Measurements from ENCODE around the gene METTL24.
"Not testable (repeated sequence)": the region's sequence is repeated elsewhere in the genome, so short reads cannot be mapped to it uniquely, and the experiment has no call there.

The METTL24 gene

GRCh38 chr6:110359556-110359955 is 1.4 kb upstream of the METTL24 start:
- no peak for DNase-seq

GRCh38 chr6:110358553-110359160 is 508 bp upstream of the METTL24 start:
- no peak for DNase-seq

- no peak for DNase-seq
These were observed 868 bp downstream of the METTL24 start for GRCh38 chr6:110357298-110357663.

DNA sequence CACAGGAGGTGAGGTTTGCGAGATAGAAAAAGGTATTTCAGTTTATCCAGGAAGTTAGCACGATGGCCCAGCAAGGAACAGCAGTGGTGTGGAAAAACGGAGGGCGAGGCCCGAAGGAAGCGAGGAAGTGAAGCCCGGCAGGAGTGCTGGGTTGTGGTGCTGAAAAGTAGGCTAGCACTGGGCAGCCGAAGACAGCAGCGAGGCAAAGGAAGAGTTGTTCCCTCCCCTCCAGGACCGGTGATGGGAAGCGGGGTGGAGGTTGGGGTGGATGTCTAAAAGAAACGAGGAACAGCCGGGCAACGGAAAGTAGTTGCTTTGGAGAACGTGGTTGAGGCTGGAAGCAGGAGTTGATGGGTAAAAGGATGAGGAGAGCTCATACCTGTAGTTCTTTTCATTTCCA is 1.4 kb downstream of the METTL24 start:
- DNase-seq: no peak

GRCh38 chr6:110355727-110356126 is 2.4 kb downstream of the METTL24 start:
- DNase-seq: no peak

DNA sequence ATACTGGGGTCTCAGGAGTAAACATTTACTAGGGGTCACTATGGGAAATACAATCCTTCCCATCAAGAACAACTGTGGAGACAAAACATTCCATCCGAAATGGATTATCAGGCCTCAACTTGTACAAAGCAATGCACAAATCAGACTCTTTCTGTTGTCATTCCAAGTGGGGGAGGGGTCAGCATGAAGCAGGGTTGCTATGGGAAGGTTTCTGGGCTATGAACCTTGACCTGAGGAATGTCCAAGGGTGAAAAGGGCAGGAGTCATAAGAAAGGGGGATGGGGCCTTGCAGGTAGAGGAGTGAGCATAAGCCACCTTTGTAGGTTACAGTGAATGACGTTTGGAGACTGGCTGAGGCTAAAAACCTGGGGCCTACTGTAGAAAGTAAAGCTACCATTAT is 3.1 kb downstream of the METTL24 start:
- no peak for DNase-seq

DNA sequence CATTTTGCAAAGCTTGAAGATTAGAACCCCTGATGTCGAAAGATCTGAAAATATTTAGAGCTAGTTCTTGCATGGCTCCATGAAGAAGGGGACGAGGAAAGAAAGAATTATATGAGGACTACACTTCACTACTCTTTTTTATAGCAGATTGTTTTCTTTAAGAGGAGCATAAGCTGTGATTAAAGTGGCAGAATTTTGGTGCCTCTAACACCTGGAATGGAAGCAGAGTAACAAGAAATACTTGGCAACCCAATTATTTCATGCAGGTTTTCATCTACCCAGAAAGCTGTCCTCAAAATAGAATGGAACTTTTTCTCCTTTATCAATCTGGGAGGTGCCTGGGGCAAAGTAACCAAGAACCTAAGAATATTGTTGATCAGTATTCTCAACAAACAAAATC is 4.0 kb downstream of the METTL24 start:
- no peak for DNase-seq

DNA sequence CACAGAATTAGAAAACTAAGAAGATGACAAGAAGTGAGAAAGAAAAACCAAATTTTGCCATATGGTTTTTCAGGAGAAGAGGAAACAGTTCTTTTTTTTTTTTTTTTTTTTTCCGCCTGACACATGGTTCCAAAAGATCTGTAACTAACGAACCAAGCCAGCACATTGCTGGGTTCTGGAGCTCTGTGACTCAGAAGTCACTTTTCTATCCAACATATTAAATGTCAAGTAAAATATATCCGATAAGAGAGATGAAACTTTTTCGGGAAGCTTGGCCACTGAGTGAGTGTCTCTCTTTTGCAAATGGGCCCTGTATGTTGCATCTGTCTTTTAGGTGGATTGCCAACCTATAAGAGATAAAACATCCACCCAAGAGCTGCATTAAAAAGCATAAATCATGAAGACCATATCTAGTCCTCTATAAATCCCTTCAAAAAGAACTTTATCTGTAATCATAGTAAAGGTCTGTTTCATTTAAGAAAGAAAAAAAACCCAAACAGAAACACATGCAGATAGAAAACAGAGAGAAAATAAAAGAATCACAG is 4.6 kb downstream of the METTL24 start:
- DNase-seq: no peak

DNA sequence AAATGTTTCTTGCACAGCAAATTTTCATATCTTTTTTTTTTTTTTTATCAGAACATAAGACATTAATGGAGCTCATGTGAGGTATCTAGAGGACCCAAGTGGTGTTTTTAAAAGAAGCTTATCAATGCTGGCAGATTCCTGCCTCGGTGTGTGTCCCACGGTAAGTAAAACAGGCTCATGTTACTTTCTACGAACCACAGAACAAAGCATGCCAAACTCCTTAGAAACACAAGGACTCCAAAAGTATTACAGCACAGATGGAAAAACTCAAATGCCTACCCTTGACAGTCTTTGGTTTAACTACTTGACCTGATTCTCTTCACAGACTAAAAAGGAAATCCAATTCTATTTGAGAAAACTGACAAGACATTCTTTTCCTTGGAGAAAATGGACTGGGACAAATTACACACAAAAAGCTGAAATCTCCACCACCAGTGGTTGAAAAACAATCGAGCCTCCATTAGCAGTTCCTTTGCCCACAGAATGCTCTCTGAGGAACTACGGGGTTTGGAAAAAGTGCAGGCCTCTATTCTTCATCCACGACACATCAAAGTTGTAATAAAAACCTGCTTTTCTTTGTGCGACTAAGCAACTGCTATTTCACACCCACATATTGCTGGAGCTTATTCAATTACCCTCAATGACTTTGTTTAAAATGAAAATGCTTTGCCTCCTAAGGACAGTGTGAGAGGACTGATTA is 5.4 kb downstream of the METTL24 start:
- DNase-seq: no peak

GRCh38 chr6:110351986-110352385 is 6.2 kb downstream of the METTL24 start:
- DNase-seq: no peak

GRCh38 chr6:110351546-110351945 is 6.6 kb downstream of the METTL24 start:
- DNase-seq: no peak

DNA sequence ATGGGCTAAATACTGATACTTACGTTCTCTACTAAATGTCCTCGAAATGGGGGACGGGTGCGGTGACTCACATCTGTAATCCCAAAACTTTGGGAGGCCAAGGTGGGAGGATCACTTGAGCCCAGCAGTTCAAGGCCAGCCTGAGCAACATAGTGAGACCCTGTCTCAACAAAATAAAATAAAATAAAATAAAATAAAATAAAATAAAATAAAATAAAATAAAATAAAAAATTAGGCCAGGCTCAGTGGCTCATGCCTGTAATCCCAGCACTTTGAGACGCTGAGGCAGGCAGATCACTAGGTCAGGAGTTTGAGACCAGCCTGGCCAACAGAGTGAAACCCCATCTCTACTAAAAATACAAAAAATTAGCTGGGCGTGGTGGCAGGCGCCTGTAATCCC is 7.6 kb downstream of the METTL24 start:
- not testable (repeated sequence) for DNase-seq

- no peak for DNase-seq
These were observed 9.0 kb downstream of the METTL24 start for GRCh38 chr6:110348961-110349690.

DNA sequence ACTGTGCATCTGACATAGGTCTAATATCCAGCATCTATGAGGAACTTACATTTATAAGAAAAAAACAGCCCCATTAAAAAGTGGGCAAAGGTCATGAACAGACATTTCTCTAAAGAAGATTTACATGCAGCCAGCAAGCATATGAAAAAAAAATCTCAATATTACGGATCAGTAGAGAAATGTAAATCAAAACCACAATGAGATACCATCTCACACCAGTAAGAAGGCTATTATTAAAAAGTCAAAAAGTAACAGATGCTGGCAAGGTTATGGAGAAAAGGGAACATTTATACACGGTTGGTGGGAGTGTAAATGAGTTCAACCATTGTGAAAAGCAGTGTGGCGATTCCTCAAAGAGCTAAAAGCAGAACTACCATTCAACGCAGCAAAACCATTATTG is 13.1 kb downstream of the METTL24 start:
- DNase-seq: no peak

GRCh38 chr6:110342759-110343158 is 15.4 kb downstream of the METTL24 start:
- no peak for DNase-seq

DNA sequence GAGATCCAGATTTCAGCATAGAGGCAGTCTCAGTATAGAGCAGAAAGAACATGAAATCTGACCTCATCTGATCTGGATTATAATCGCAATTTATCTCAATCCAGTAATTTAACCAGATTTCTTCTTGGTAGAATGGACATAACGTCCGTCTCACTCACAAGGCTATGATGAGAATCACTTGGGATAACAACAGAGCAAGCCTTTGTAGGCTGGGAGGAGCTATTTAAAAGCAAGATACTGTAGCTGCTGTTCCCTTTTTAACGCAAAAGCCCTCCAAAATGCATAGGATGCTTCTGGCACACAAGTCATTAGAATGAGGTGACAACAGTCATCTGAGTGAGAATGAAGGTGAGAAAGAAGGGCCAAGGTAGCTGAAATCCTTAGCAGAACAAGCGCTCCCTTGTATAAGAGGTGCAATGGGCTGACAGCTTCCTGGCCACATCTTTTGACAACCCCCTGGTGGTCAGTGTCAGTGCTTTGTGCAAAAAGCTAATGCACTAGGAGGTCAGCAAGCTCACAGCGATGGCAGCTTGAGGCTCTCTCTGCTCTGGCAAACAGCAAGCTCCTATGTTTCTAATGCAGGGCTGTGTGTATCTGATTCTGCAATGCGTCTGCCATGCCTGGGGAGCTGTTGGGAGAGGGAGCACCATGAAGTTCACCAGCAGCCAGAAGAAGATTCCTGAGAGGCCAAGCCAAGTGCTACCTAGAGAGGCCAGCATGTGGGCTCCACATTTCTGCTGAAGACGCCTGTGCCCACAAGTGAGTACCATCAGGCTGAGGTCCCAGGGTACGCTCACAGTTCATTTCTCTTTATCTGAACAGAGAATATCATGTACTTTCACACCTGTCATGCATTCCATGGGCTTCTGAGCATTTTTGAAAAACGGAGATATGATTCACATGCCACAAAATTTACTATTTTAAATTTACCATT is 16.2 kb downstream of the METTL24 start:
- DNase-seq: no peak

- no peak for DNase-seq
These were observed 17.1 kb downstream of the METTL24 start for GRCh38 chr6:110341067-110341466.

- no peak for DNase-seq
These were observed 17.7 kb downstream of the METTL24 start for GRCh38 chr6:110340392-110340965.

- no peak for DNase-seq
These were observed 19.2 kb downstream of the METTL24 start for GRCh38 chr6:110338820-110339470.

DNA sequence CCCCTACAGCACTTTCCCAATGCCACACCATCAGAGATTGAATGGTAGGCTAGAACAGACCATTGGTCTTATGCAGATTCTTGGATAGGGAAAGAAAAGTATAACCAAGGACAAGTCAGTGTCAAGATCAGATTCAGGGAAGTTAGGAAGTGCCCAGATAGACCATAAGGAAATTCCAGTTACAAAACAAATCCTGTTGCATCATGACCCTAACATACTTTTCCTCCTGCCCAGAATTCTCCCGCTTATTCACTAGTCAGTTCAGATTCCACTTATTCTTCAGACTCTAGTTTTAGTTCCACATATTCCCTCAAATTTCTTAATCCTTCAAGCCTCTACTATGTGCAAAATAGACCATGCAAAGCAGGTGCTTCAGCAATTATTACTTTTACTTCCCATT is 20.7 kb downstream of the METTL24 start:
- no peak for DNase-seq

- DNase-seq: no peak
These were observed 23.5 kb downstream of the METTL24 start for GRCh38 chr6:110334423-110335180.
